ENCODE results near the gene DLEC1. TPM values are rescaled to one million over a fixed set of nuclear protein-coding genes. Genes with fewer than 3 reads are reported as not detected.

The DLEC1 gene
- total and polyA plus RNA-seq, 9 of the 15 experiments (the other 6 are each of a cell fraction or from before 2014, with no cell fraction given): 0.07 to 0.08 TPM; not detected in 7

DNA sequence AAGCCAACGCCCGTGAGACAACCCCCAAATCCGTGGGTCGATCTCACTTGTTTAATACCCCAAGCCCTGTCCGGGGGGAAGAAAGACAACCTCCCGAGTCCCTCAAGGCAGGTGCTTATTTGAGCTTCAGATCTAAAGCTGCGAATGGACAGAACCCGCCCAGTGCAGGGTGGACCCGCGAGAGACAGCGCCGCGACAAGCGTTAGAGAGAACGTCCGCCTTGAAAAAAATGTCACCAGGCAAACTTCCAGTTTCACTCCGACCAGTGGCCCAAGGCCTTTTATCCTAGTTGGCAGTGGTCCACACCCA lies 125.6 kb downstream of the DLEC1 start (continued):
- no peak for TF ChIP-seq KDM4B (IDR thresholded peaks at IDR 0.05; ENCODE audit: borderline replicate concordance in 2 of 2, low read depth in 1 of 2)
- TF ChIP-seq, protein P1, sequence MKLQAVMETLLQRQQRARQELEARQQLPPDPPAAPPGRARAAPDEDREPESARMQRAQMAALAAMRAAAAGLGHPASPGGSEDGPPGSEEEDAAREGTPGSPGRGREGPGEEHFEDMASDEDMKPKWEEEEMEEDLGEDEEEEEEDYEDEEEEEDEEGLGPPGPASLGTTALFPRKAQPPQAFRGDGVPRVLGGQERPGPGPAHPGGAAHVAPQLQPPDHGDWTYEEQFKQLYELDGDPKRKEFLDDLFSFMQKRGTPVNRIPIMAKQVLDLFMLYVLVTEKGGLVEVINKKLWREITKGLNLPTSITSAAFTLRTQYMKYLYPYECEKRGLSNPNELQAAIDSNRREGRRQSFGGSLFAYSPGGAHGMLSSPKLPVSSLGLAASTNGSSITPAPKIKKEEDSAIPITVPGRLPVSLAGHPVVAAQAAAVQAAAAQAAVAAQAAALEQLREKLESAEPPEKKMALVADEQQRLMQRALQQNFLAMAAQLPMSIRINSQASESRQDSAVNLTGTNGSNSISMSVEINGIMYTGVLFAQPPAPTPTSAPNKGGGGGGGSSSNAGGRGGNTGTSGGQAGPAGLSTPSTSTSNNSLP (IDR thresholded peaks at IDR 0.05; ENCODE audit: borderline replicate concordance, low read depth, low read length): no peak
- no peak for TF ChIP-seq HDAC6 (IDR thresholded peaks at IDR 0.05; ENCODE audit: low read depth, low read length)
- TF ChIP-seq FUS (optimal IDR thresholded peaks at IDR 0.05; ENCODE audit: low read depth, low read length): no peak
- TF ChIP-seq, protein P2, sequence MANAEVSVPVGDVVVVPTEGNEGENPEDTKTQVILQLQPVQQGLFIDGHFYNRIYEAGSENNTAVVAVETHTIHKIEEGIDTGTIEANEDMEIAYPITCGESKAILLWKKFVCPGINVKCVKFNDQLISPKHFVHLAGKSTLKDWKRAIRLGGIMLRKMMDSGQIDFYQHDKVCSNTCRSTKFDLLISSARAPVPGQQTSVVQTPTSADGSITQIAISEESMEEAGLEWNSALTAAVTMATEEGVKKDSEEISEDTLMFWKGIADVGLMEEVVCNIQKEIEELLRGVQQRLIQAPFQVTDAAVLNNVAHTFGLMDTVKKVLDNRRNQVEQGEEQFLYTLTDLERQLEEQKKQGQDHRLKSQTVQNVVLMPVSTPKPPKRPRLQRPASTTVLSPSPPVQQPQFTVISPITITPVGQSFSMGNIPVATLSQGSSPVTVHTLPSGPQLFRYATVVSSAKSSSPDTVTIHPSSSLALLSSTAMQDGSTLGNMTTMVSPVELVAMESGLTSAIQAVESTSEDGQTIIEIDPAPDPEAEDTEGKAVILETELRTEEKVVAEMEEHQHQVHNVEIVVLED (CRISPR knock-in tag; IDR thresholded peaks at IDR 0.05): no peak
- TF ChIP-seq LCOR (CRISPR knock-in tag; IDR thresholded peaks at IDR 0.05): no peak
- TF ChIP-seq NFIC (IDR thresholded peaks at IDR 0.05): peak; percentile 95
- TF ChIP-seq POLR2G (IDR thresholded peaks at IDR 0.05; ENCODE audit: low read depth, low read length): no peak
- no peak for TF ChIP-seq POLR3G (IDR thresholded peaks at IDR 0.05; ENCODE audit: extremely low read depth, insufficient read length, insufficient replicate concordance)
- no peak for TF ChIP-seq NR2C2 (CRISPR knock-in tag; IDR thresholded peaks at IDR 0.05)
- TF ChIP-seq NR2C2 (tag; IDR thresholded peaks at IDR 0.05): no peak
- no peak for TF ChIP-seq MAFF (IDR thresholded peaks at IDR 0.05; ENCODE audit: low read length)
- TF ChIP-seq ZNF764 (CRISPR knock-in tag; IDR thresholded peaks at IDR 0.05; ENCODE audit: low read depth): no peak
- peak; percentile 32; the same call in 1 of the 2 replicates for TF ChIP-seq HDAC2 (IDR thresholded peaks at IDR 0.05)
- TF ChIP-seq POLR2H (tag; IDR thresholded peaks at IDR 0.05; ENCODE audit: low read depth): peak; percentile 87; the same call in 1 of the 2 replicates
- TF ChIP-seq KAT8 (IDR thresholded peaks at IDR 0.05; ENCODE audit: low read depth): no peak
- TF ChIP-seq, protein P3, sequence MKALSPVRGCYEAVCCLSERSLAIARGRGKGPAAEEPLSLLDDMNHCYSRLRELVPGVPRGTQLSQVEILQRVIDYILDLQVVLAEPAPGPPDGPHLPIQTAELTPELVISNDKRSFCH (CRISPR knock-in tag; IDR thresholded peaks at IDR 0.05): no peak
- TF ChIP-seq, protein P3 (tag; IDR thresholded peaks at IDR 0.05): no peak
- TF ChIP-seq, protein P4, sequence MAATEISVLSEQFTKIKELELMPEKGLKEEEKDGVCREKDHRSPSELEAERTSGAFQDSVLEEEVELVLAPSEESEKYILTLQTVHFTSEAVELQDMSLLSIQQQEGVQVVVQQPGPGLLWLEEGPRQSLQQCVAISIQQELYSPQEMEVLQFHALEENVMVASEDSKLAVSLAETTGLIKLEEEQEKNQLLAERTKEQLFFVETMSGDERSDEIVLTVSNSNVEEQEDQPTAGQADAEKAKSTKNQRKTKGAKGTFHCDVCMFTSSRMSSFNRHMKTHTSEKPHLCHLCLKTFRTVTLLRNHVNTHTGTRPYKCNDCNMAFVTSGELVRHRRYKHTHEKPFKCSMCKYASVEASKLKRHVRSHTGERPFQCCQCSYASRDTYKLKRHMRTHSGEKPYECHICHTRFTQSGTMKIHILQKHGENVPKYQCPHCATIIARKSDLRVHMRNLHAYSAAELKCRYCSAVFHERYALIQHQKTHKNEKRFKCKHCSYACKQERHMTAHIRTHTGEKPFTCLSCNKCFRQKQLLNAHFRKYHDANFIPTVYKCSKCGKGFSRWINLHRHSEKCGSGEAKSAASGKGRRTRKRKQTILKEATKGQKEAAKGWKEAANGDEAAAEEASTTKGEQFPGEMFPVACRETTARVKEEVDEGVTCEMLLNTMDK (IDR thresholded peaks at IDR 0.05; ENCODE audit: borderline replicate concordance, insufficient read depth, low read depth, low read length, poor library complexity, severe bottlenecking): no peak
- no peak for TF ChIP-seq BMI1 (IDR thresholded peaks at IDR 0.05; ENCODE audit: low read length)
- TF ChIP-seq BCL6 (CRISPR knock-in tag; IDR thresholded peaks at IDR 0.05): no peak
